Stimulated activated CD4-positive, alpha-beta T cell treated with anti-CD3 and anti-CD28 coated beads, Interleukin-1b, Interleukin-23, amount 100 ng/mL, for 24 hours (primary cell): Measurements from ENCODE around the gene QRFP.

ENCODE experiments used
- DNase-seq, 4 experiments: peaks; one replicate each; pipeline ENCODE4 v3.0.0-alpha.2; 2020; ENCODE audit warnings: low read depth in 4 of 4, low spot score in 1 of 4

Gene QRFP

GRCh38 chr9:130896233-130897014 lies at the start of gene QRFP:
Gene QRFP (minus strand): TSS chr9:130896812. CDS start chr9:130893838, 2,974 bp downstream.
- no peak for DNase-seq

GRCh38 chr9:130945173-130945572 lies 48.6 kb upstream of the QRFP start:
- DNase-seq = no peak

- no peak for DNase-seq
Measured at GRCh38 chr9:130944510-130945058, 48.0 kb upstream of the QRFP start.

DNA sequence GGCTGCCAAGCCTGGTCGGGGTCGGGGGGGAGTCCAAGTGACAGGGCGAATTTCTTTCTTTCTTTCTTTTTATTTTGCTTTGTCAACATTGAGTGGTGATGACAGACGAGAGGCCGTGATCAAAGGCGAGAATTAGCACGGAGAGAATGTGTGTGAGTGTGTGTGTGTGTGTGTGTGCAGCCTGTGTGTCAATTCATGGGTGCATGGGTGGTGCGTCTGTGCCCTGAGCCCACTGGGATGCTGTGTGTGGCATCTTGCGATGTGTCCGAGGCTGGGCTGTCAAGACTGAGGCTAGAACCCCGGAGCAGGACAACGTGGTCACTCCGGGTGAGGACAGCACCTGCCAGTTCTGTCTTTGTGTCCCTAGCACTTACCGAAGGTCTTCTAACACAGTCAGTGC lies 47.2 kb upstream of the QRFP start:
- no peak for DNase-seq

DNA sequence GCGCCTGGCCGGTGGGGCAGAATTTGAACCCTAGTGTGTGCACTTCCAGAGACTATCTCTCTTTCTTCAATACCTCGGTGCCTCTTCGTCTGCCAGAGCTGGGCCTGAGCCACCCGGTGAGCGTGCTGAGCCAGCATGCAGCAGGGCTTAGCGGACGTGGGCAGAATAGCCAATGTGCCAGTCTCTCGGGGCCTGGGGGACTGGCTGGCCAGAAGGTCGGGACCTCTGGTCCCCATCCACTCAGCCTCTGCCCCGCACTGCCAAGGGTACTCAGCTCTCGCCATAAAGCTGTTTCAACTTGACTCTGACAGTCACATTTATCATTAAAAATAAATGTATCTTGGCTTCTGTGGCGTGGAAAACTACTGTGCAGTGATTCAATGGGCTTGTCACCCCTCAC lies 46.6 kb upstream of the QRFP start:
- DNase-seq = no peak

DNA sequence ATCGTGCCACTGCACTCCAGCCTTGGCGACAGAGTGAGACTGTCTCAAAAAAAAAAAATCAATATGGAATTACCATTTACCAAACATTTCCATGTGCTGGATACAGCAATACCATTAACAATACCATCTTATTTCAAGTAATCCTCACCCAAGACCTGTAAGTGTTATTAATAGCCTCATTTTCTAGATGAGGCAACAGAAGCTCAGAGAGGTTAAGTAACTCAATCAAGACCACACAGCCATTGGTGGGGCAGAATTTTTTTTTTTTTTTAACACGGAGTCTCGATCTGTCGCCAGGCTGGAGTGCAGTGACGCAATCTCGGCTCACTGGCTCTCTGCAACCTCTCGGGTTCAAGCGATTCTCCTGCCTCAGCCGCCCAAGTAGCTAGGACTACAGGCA lies 46.1 kb upstream of the QRFP start:
- no peak for DNase-seq

- no peak for DNase-seq
Measured at GRCh38 chr9:130942084-130942483, 45.5 kb upstream of the QRFP start.

DNA sequence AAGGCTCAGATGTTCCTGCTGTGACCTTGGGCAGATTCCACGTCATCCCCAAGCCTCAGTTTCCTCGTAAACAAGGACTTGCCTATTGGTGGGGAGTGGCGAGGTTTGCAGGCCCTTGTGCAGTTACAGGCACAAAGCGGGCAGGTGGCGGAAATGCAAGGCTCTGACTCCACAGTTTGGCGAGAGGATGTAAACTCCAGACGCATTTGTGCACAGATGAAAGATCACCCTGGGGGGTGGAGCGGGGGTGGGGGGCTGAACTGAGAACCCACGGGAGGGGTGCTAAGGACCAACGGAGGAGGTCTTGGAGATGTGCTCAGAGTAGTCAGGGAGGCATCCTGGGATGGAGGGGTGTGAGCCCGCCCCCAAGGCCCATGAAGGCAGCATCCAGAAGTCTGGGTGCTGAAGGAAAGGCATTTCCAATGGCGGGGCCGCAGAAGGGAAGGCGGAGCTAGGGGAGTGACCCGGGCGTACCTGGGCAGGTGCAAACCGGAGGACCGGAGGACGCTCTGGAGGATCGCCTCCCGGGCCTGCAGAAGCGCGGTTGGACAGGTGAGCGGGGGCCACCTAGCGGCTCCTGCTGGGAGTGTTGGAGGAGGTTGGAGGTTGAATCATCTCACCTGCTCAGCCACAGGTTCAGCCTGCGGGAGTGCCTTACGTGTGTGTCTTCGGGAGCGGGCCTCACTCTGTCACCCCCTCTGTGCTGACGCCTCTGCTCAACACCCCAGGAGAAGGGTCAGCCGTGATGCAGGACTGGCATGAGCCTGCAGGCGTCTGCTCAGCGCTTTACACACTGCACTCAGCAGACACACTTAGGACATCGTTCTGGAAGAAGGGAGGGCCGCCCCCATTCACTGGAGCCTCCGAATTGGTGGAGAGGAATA lies 44.3 kb upstream of the QRFP start:
- DNase-seq = peak; percentile 35 to 67 (median 56)

- DNase-seq = no peak
Measured at GRCh38 chr9:130940027-130940549, 43.5 kb upstream of the QRFP start.

DNA sequence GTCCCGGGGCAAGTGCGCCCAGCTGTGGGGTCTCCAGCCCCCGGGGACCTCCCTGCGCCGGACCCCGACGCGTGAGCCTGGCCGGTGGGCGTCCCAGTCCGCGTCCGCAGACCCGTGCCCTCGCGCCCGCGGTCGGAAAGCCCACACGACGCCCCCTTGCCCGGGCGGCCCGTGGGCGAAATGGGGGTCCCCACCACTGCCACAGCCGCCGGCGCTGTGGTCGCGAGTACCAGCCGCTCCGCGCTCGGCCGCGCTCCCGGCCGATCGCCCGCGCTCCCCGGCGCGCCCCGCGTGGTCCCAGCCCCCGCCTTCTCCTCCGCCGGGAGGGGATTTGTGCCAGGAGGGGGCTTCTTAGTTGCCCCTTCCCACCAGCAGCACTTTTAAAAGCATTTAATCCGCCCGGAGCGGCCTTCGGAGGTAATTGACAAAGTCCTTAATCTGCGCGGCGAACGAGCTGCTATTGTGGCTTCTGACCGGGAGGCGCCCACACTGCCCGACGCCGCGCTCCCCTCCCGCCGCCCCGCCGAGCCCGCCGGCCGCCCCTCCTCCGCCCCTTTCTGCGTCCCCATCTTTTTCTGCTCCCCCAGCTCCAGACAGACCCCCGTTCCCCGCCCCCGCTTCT lies 42.9 kb upstream of the QRFP start:
- DNase-seq = no peak

DNA sequence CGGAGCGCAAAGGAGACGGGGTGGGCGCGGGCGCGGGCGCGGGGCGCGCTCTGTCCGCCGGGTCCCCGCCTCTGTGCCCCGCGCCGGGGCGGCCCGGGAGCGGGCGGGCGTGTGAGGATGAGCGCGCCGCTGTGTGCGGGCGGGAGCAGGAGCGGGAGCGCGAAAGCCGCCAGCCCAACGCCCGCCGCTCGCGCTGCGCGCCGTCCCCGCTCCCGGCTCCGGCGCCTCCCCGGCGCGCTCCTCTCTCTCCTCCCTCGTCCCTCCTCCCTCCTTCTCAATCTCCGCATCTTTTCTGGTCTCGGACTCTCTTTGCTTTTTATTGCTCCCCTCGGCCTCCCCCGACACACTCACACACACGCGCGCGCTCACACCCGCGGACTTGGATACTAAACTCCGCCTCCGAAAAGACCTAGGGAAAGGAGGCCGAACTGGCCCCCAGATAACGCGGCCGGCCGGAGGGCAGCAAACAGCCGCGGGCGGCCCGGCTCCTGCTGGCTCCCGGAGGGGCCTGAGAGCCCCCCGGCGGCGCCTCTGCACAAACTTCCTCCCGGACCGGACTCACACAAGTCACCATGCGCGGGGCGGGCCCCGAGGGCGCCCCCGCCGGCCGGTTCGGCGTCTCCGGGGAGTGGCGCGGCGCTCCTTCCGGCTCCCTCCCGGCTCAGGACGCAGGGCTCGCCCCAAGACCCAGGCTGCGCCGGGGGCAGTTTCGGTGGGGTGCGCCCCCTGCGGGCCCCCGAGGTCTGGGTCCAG lies 42.2 kb upstream of the QRFP start, which contains the start of gene FIBCD1:
FIBCD1 (minus strand) TSS at position 596 of the 753 bp plus-strand sequence. CDS start 640 bp downstream, outside the sequence.
- DNase-seq = peak in 1 of 4 experiments; percentile 21

- DNase-seq = no peak
Measured at GRCh38 chr9:130938184-130938651, 41.6 kb upstream of the QRFP start.

GRCh38 chr9:130937146-130938076 lies 40.8 kb upstream of the QRFP start:
- no peak for DNase-seq

GRCh38 chr9:130936285-130937117 lies 39.9 kb upstream of the QRFP start:
- no peak for DNase-seq

DNA sequence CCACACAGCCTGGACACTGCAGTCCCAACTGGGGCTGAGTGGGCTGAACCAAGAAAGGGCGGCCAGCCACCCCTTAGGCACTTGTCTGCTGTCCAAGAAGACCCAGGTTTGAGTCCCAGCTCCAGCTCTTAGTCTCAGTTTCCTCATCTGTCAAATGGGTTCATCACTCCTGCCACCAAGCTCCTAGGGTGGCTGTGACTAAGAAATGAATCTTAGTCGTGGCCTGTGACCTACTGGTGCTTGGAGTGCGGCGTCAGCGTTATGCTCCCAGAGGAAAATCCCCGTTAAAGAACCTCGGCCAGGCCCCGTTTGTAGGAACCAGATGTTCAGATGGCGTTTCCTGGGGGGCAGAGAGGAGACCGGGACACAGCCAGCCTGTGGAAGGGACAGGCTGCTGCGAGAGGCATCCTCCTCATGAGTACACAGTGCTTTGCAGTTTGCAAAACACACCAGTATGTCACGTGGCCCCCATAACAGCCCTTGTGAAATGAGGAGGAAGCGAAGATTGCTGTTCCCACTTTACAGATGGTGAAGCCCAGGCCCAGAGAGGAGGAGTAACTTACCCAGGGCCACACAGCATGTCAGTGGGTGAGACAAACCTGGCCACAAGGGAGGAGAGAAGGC lies 39.1 kb upstream of the QRFP start:
- no peak for DNase-seq

DNA sequence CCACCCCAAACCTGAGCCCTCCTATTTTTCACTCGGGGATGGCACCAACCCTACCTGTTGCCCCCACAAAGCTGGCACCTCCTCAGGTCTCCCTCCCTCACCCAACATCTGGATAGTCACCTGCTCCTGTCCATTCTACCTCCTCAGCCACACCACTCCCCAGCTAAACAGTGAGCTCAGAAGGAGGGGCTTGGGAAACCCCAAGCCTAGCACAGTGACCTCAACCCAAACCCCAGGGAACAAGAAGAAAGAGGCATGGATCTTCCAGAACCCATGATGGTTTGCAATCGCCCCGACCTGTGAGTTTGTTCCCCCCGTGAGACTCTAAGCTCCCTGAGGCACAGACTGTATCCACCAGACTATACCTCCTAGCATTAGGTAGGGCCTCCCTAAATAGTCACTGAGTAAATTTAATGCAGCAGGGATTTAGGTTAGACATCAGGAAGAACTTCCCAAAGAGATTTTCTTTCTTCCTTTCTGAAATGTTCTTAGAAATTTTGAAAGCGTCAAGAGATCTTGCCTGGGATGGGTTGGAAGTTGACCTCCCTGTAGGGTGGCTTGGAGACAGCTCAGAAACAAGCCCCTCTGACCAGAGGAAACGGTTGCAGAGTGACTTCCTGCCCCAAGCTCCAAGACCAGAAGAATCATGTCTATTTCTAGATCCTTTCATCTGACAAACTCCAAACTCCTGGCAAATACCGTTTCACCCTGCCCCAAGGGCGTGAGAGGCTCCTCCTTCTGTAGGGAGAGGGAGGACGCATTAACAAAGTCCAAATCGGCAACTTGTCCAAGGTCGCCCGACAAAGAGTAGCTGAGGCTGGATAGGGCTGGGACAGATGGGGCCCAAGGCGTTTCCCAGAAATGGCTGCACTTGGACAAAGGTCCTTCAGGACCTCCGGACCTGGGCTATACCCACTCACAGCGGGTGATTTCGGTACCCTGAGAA lies 38.4 kb upstream of the QRFP start:
- DNase-seq = no peak

DNA sequence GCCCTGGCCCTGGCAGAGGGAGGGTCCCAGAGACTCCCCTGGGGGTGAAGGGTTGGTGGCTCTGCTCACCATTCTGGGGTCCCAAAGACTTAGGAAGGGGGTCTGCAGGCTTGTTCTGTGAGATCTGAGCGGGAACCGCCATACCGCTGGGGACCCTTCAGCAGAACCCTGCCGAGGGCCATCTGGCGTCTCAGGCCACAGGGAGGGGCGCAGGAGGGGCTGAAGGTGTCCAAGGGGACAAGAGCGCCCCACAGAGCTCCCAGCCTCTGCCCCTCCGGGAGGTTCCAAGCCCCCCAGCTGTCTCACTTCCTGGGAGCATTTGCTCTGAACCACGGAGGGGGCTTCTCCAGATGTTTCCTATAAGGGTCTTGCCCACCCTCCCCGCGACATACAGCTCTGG lies 37.6 kb upstream of the QRFP start:
- DNase-seq = no peak
